Activated CD4-positive, alpha-beta T cell treated with anti-CD3 and anti-CD28 coated beads, Interleukin-2, amount 10 ng/mL, durations not matched to agents 7 days and 5 days (primary cell): ENCODE measurements around the gene GOLGA1. TPM values are rescaled to one million over a fixed set of nuclear protein-coding genes. Genes with fewer than 3 reads are reported as not detected.

Experiments used
- CTCF ChIA-PET: fragments of 350-600 bp; sonication (Branson Sonifier 250); formaldehyde crosslinking; loops from one replicate; lab custom pipeline; 2021; ENCODE audit warnings: antibody characterized with exemption; lab: Charles Lee
- POLR2A ChIA-PET: fragments of 350-600 bp; sonication (Branson Sonifier 250); formaldehyde crosslinking; loops from one replicate; lab custom pipeline; 2021; ENCODE audit warnings: antibody characterized with exemption; lab: Charles Lee
- DNase-seq: peaks from one replicate; pipeline ENCODE4 v3.0.0-alpha.2; 2020
- H3K27ac Mint-ChIP-seq: one replicate; pipeline ENCODE4 v1.8.0; 2021; ENCODE audit warnings: mild to moderate bottlenecking, moderate library complexity, mixed read lengths
- H3K27me3 Mint-ChIP-seq: one replicate; pipeline ENCODE4 v1.8.0; 2021; ENCODE audit warnings: mixed read lengths
- H3K36me3 Mint-ChIP-seq: one replicate; pipeline ENCODE4 v1.8.0; 2021; ENCODE audit warnings: low read depth, mixed read lengths
- H3K4me1 Mint-ChIP-seq: one replicate; pipeline ENCODE4 v1.8.0; 2021; ENCODE audit warnings: mixed read lengths
- H3K4me3 Mint-ChIP-seq: one replicate; pipeline ENCODE4 v1.8.0; 2021; ENCODE audit warnings: mild to moderate bottlenecking, moderate library complexity, mixed read lengths
- H3K9me3 Mint-ChIP-seq: one replicate; pipeline ENCODE4 v1.8.0; 2021; ENCODE audit warnings: mixed read lengths
- total RNA-seq, 2 experiments: library from RNA; stranded (reverse); gene quantifications; one replicate each; pipeline ENCODE4 v1.2.3, GENCODE V29; 2021

Gene GOLGA1
- total RNA-seq, 2 experiments from 2014 or later: 15.2 to 19.3 TPM

GRCh38 chr9:124890179-124890578, 50.7 kb downstream of the GOLGA1 start:
- ChIA-PET CTCF (no interaction called here), POLR2A (no interaction called here)
- Mint-ChIP-seq H3K36me3 (peaks cover 61% of the 10 kb centered on the region), H3K4me3 (no peak overlapping the region), H3K4me1 (peaks cover 10% of the 10 kb centered on the region), H3K27me3 (no peaks in the 10 kb centered on the region), H3K9me3 (no peaks in the 10 kb centered on the region), H3K27ac (no peak overlapping the region)
- no peak for DNase-seq

- H3K27me3 Mint-ChIP-seq: no peaks in the 10 kb centered on the region
- H3K4me1 Mint-ChIP-seq: no peaks in the 10 kb centered on the region
- POLR2A ChIA-PET: no interaction called here
- CTCF ChIA-PET: interaction anchor here (0.6 to 1.5 kb wide), 2 partner anchors 35 to 114 kb away, joined by 4 read pairs; partner anchors contain the start of gene WDR38
- peaks cover 55% of the 10 kb centered on the region for H3K36me3 Mint-ChIP-seq
- H3K4me3 Mint-ChIP-seq: no peak overlapping the region
- H3K27ac Mint-ChIP-seq: no peak overlapping the region
- H3K9me3 Mint-ChIP-seq: no peaks in the 10 kb centered on the region
- DNase-seq: no peak
These were observed 51.9 kb downstream of the GOLGA1 start for GRCh38 chr9:124889006-124889405.

GRCh38 chr9:124887832-124888231, 53.1 kb downstream of the GOLGA1 start:
- ChIA-PET CTCF (interaction anchor here (1.2 to 1.5 kb wide), 2 partner anchors 12 to 34 kb away, joined by 3 to 4 read pairs; partner anchors contain the start of gene WDR38), POLR2A (no interaction called here)
- Mint-ChIP-seq H3K36me3 (peaks cover 45% of the 10 kb centered on the region), H3K27ac (no peak overlapping the region), H3K4me3 (no peak overlapping the region), H3K9me3 (no peaks in the 10 kb centered on the region), H3K4me1 (no peaks in the 10 kb centered on the region), H3K27me3 (no peaks in the 10 kb centered on the region)
- no peak for DNase-seq

GRCh38 chr9:124886866-124887492, 53.9 kb downstream of the GOLGA1 start:
- ChIA-PET CTCF (interaction anchor here (1.2 kb wide), 1 partner anchor 13 kb away, joined by 3 read pairs; no protein-coding TSS in a partner anchor), POLR2A (no interaction called here)
- peaks cover 43% of the 10 kb centered on the region for H3K36me3 Mint-ChIP-seq
- no peaks in the 10 kb centered on the region for H3K27me3 Mint-ChIP-seq
- no peaks in the 10 kb centered on the region for H3K9me3 Mint-ChIP-seq
- H3K4me3 Mint-ChIP-seq: no peak overlapping the region
- DNase-seq: no peak
- H3K4me1 Mint-ChIP-seq: no peaks in the 10 kb centered on the region
- peak overlapping the region; percentile 10 for H3K27ac Mint-ChIP-seq

- H3K36me3 Mint-ChIP-seq: peaks cover 47% of the 10 kb centered on the region
- H3K4me3 Mint-ChIP-seq: no peak overlapping the region
- no peak for DNase-seq
- POLR2A ChIA-PET: no interaction called here
- H3K27me3 Mint-ChIP-seq: no peaks in the 10 kb centered on the region
- H3K27ac Mint-ChIP-seq: no peak overlapping the region
- H3K4me1 Mint-ChIP-seq: no peaks in the 10 kb centered on the region
- H3K9me3 Mint-ChIP-seq: no peaks in the 10 kb centered on the region
- CTCF ChIA-PET: interaction anchor here (1.0 to 1.2 kb wide), 2 partner anchors 14 to 16 kb away, joined by 3 read pairs; no protein-coding TSS in a partner anchor
These were observed 54.4 kb downstream of the GOLGA1 start for GRCh38 chr9:124886461-124886860.

DNA sequence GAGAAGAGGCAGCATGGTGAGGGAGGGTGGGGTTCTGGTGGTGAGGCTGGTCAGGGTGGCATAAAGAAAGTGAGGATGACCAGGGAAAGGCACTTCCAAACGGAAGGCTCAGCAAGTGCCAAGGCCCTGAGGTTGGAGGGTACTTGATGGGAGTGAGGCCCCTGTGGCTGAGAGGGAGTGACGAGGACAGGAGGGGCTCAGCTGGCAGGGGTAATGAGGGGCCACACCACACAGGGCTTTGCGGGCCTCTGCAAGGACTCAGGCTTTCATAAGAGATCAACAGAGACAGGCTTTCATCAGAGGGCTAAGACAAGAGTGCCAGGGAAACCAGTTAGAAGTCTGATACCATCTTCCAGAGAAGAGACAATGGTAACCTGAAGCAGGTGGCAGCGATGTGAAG, 55.3 kb downstream of the GOLGA1 start:
- CTCF ChIA-PET: interaction anchor here (1.0 kb wide), 1 partner anchor 17 kb away, joined by 3 read pairs; no protein-coding TSS in a partner anchor

GRCh38 chr9:124884376-124884775, 56.5 kb downstream of the GOLGA1 start:
- Mint-ChIP-seq H3K4me3 (no peak overlapping the region), H3K27me3 (no peaks in the 10 kb centered on the region), H3K36me3 (peaks cover 35% of the 10 kb centered on the region), H3K27ac (no peak overlapping the region), H3K4me1 (peaks cover 4% of the 10 kb centered on the region), H3K9me3 (no peaks in the 10 kb centered on the region)
- ChIA-PET CTCF (interaction anchor here (0.6 to 1.2 kb wide), 2 partner anchors 21 to 31 kb away, joined by 3 to 6 read pairs; partner anchors contain the start of gene WDR38), POLR2A (interaction anchor here (0.6 kb wide), 1 partner anchor 258 kb away, joined by 7 read pairs; no protein-coding TSS in a partner anchor)
- DNase-seq: no peak

More for the DNA sequence above, 55.3 kb downstream of the GOLGA1 start:
- POLR2A ChIA-PET: no interaction called here
- Mint-ChIP-seq H3K27me3 (no peaks in the 10 kb centered on the region), H3K9me3 (no peaks in the 10 kb centered on the region), H3K36me3 (peaks cover 41% of the 10 kb centered on the region), H3K27ac (no peak overlapping the region), H3K4me3 (no peak overlapping the region), H3K4me1 (peaks cover 4% of the 10 kb centered on the region)
- no peak for DNase-seq

GRCh38 chr9:124882231-124882630, 58.7 kb downstream of the GOLGA1 start:
- DNase-seq: no peak
- Mint-ChIP-seq H3K36me3 (peaks cover 36% of the 10 kb centered on the region), H3K4me3 (no peak overlapping the region), H3K4me1 (peaks cover 5% of the 10 kb centered on the region), H3K27ac (no peak overlapping the region), H3K27me3 (no peaks in the 10 kb centered on the region), H3K9me3 (no peaks in the 10 kb centered on the region)
- ChIA-PET CTCF (interaction anchor here (1.0 kb wide), 1 partner anchor 261 kb away, joined by 3 read pairs; the partner anchor contains the start of gene SCAI), POLR2A (no interaction called here)

DNA sequence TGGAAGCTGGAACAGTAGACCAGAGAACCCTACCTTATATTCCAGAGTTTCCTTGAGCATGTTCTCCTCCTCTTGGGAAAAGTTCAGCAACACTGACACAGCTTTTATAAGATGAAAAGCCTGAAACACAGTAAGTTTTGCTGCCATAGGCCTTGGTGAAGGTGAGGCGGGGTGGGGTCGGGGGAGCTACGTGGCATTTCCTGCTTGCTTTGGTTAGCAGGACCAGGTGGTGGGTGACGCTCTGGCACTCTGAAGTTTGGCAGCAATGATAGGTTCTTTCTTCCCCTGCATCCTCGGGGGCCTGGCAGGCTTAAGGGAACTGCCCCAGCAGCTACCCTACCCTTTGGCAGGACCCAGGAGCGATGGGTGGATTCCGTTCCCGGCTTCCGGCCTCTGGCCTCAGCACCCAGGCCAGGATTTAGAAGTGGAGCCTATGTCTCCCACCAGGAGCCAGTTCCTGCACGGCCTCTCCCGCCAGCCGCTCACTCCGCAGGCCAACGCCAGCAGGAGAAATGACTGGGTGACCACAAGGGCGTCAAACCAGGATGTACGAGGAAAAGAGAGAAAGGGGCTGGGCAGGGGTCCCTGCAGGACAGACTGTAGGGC, 59.6 kb downstream of the GOLGA1 start:
- no peak for DNase-seq
- Mint-ChIP-seq H3K9me3 (no peaks in the 10 kb centered on the region), H3K36me3 (peaks cover 35% of the 10 kb centered on the region), H3K27ac (no peak overlapping the region), H3K4me3 (no peak overlapping the region), H3K27me3 (no peaks in the 10 kb centered on the region), H3K4me1 (peaks cover 9% of the 10 kb centered on the region)
- ChIA-PET CTCF (interaction anchor here (0.6 to 1.0 kb wide), 2 partner anchors 262 to 644 kb away, joined by 3 read pairs; partner anchors contain the start of gene SCAI), POLR2A (no interaction called here)

- DNase-seq: no peak
- Mint-ChIP-seq H3K27ac (no peak overlapping the region), H3K27me3 (no peaks in the 10 kb centered on the region), H3K36me3 (peaks cover 34% of the 10 kb centered on the region), H3K4me3 (no peak overlapping the region), H3K9me3 (no peaks in the 10 kb centered on the region), H3K4me1 (peaks cover 11% of the 10 kb centered on the region)
- POLR2A ChIA-PET: no interaction called here
- CTCF ChIA-PET: no interaction called here
These were observed 60.4 kb downstream of the GOLGA1 start for GRCh38 chr9:124880501-124880900.

DNA sequence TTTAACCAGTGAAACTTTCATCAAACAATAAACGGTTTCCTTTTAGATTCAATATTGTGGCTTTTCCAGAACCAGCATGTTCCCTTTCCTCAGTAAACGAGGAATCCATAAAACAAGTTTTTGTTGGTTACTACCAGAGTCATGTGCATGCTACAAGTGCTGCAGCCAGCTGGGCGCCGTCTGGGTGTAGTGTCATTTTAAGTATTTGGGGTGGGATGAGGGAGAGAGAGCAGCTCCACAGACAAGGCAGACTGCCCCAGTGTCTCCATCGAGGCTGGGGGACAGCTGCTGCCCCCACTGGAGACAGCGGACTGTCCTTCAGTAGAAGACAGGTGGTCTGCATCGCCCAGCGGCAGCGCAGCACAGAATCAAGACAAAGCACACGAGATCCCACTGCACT, 61.7 kb downstream of the GOLGA1 start:
- no peak overlapping the region for H3K27ac Mint-ChIP-seq
- no peaks in the 10 kb centered on the region for H3K27me3 Mint-ChIP-seq
- no peak for DNase-seq
- peaks cover 14% of the 10 kb centered on the region for H3K4me1 Mint-ChIP-seq
- H3K9me3 Mint-ChIP-seq: no peaks in the 10 kb centered on the region
- H3K36me3 Mint-ChIP-seq: peaks cover 37% of the 10 kb centered on the region
- ChIA-PET POLR2A (no interaction called here), CTCF (interaction anchor here (2.2 kb wide), 1 partner anchor 26 kb away, joined by 7 read pairs; the partner anchor contains the start of gene WDR38)
- H3K4me3 Mint-ChIP-seq: no peak overlapping the region

- Mint-ChIP-seq H3K36me3 (peaks cover 38% of the 10 kb centered on the region), H3K4me1 (peaks cover 20% of the 10 kb centered on the region)
- POLR2A ChIA-PET: no interaction called here
These were observed 62.4 kb downstream of the GOLGA1 start for GRCh38 chr9:124878518-124878917.

GRCh38 chr9:124878021-124878420, 62.9 kb downstream of the GOLGA1 start:
- DNase-seq: no peak
- Mint-ChIP-seq H3K27ac (no peak overlapping the region), H3K36me3 (peaks cover 43% of the 10 kb centered on the region), H3K4me3 (no peak overlapping the region), H3K9me3 (no peaks in the 10 kb centered on the region), H3K27me3 (no peaks in the 10 kb centered on the region), H3K4me1 (peaks cover 25% of the 10 kb centered on the region)
- CTCF ChIA-PET: interaction anchor here (0.6 to 2.2 kb wide), 2 partner anchors 24 to 25 kb away, joined by 3 to 7 read pairs; partner anchors contain the start of gene WDR38
- POLR2A ChIA-PET: no interaction called here

More at GRCh38 chr9:124878518-124878917, 62.4 kb downstream of the GOLGA1 start:
- Mint-ChIP-seq H3K4me3 (no peak overlapping the region), H3K27ac (no peak overlapping the region), H3K27me3 (no peaks in the 10 kb centered on the region), H3K9me3 (no peaks in the 10 kb centered on the region)
- CTCF ChIA-PET: interaction anchor here (0.6 to 2.2 kb wide), 2 partner anchors 24 to 26 kb away, joined by 3 to 7 read pairs; partner anchors contain the start of gene WDR38
- no peak for DNase-seq
